ENCODE measurements around the gene EN2.

Gene EN2

DNA sequence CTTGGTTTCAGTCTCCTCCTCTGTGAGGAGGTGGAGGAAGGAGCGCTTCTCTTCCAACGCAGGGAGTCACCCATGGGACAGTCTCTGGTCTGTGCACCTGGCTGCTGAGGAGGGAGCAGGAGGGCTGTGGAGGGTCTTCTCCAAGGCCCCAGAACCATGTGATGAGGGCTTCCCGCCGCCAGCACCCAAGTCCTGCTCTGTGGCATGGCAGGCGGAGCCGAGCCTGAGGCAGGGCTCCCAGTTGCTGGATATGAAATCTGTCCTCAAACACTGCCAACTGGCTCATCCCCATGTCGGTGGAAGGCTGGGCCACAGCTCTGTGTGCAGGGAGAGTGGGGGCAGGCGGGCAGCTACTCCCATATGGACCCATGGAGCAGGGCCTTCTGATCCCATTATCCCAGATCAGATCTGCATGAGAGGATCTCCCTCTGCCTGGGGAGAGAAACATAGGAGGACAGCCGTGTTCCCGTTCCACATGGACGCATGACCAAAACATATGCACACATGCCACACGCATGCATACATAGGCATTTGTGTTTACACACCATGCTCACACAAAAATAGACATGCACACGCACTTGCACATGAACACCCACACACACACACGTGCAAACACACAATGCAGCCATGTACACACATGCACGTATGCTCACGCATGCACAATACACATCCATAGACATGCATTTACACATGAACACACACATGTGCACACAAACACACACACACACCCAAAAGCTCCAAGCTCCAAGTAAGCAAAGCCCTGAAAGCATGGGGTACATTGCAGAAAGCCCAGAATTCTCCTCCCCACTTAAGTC, 38.8 kb upstream of the EN2 start:
- H3K4me3 ChIP-seq = no peak overlapping the region
- H3K9me3 ChIP-seq = no peaks in the 10 kb centered on the region
- intact Hi-C loops (cut with DNase I; ENCODE audit: low total_unique reads) = no loop called here
- no peak overlapping the region for H3K27ac ChIP-seq
- H3K27me3 ChIP-seq = peaks cover 0 to 56% of the 10 kb centered on the region in 2 donors
- H3K4me1 ChIP-seq = no peaks in the 10 kb centered on the region
- DNase-seq = no peak
- no peak for TF ChIP-seq CTCF (IDR thresholded peaks at IDR 0.05)
- no peaks in the 10 kb centered on the region for H3K36me3 ChIP-seq

- Histone ChIP-seq H3K4me1 (no peaks in the 10 kb centered on the region), H3K9me3 (no peaks in the 10 kb centered on the region), H3K27me3 (peaks cover 0 to 61% of the 10 kb centered on the region in 2 donors), H3K36me3 (no peaks in the 10 kb centered on the region), H3K27ac (no peak overlapping the region), H3K4me3 (no peak overlapping the region)
- TF ChIP-seq CTCF (IDR thresholded peaks at IDR 0.05) = no peak
- no peak for DNase-seq
- intact Hi-C loops (cut with DNase I; ENCODE audit: low total_unique reads) = no loop called here
Measured at GRCh38 chr7:155420116-155420515, 37.8 kb upstream of the EN2 start.

DNA sequence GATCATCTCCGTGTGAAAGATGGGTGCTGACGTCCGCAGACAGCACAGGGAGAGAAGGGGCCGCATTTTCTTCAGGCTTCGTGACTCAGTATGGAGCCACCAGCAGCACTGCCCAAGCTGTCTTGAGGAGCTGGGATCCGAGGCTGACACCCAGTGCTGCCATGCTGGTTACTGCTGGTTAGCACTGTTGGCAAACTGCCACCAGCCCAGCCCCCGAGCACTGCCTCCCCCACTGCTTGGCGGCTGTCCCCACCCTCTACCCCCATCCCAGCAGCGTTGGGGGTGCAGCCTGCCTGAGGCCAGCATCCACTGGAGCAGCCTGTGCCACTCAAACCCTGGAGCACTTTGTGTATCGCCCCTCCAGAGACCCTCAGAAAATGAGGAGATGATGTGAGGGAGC, 35.8 kb upstream of the EN2 start:
- Histone ChIP-seq H3K4me3 (no peak overlapping the region), H3K36me3 (no peaks in the 10 kb centered on the region), H3K9me3 (no peaks in the 10 kb centered on the region), H3K27ac (no peak overlapping the region), H3K4me1 (no peaks in the 10 kb centered on the region), H3K27me3 (peaks cover 0 to 59% of the 10 kb centered on the region in 2 donors)
- intact Hi-C loops (cut with DNase I; ENCODE audit: low total_unique reads) = no loop called here
- TF ChIP-seq CTCF (IDR thresholded peaks at IDR 0.05) = no peak
- no peak for DNase-seq

DNA sequence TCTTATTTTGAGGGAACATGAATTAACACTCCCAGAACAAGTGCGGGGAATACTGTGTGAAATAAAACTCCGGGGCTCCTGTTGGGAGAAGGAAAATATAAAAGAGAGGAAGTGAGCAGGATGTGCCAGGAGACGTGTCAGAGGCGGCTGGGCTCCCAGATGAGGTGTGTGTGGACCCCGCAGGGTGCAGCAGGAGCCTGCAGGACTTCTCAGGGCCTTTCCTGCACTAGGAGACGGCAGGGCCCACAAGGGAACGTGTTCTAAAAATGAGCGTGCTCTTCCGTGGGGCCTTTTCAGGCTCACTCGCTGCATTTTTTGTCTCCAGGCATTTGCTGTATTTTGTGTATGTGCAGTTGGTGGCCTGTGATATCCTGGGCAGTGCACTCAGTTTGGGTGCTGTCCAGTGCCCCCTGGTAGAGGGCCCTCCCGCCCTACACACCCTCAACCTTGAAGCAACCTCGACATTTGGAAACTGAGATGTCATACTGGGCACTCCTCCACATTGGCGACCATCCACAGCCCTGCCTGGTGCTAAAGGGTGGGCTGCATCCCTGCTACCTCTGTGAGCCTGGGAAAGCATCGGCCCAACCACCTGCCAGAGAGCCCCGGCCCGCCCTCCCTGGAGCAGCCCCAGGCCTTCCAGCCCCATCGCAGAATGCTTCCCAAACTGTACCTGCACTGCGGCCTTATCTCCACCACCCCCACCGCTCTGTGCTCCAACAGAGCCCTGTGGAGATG, 35.2 kb upstream of the EN2 start:
- H3K36me3 ChIP-seq = no peaks in the 10 kb centered on the region
- H3K9me3 ChIP-seq = no peaks in the 10 kb centered on the region
- intact Hi-C loops (cut with DNase I; ENCODE audit: low total_unique reads) = no loop called here
- no peak overlapping the region for H3K27ac ChIP-seq
- no peak for TF ChIP-seq CTCF (IDR thresholded peaks at IDR 0.05)
- H3K4me3 ChIP-seq = no peak overlapping the region
- no peaks in the 10 kb centered on the region for H3K4me1 ChIP-seq
- no peak for DNase-seq
- peaks cover 0 to 56% of the 10 kb centered on the region in 2 donors for H3K27me3 ChIP-seq

- H3K27me3 ChIP-seq = peaks cover 0 to 54% of the 10 kb centered on the region in 2 donors
- H3K4me1 ChIP-seq = no peaks in the 10 kb centered on the region
- no peak for DNase-seq
- no peaks in the 10 kb centered on the region for H3K36me3 ChIP-seq
- intact Hi-C loops (cut with DNase I; ENCODE audit: low total_unique reads) = no loop called here
- H3K9me3 ChIP-seq = no peaks in the 10 kb centered on the region
- no peak overlapping the region for H3K4me3 ChIP-seq
- H3K27ac ChIP-seq = no peak overlapping the region
- TF ChIP-seq CTCF (IDR thresholded peaks at IDR 0.05) = no peak
Measured at GRCh38 chr7:155423337-155424285, 34.3 kb upstream of the EN2 start.
